Chondrocyte (in vitro differentiated cells): ENCODE results near the gene C1RL. TPM values are rescaled to one million over a fixed set of nuclear protein-coding genes. Genes with fewer than 3 reads are reported as not detected.
A peak's percentile ranks its signal among the peaks of the same experiment; 100 is the strongest.

ENCODE experiments used
- DNase-seq: peaks from one replicate; pipeline ENCODE4 v3.0.0; 2021; ENCODE audit warnings: mixed read lengths, low spot score
- H3K27ac Mint-ChIP-seq: one replicate; pipeline ENCODE4 v1.8.0; 2021; ENCODE audit warnings: mild to moderate bottlenecking, moderate library complexity, mixed read lengths; ENCODE audit not compliant: unreplicated experiment
- H3K27me3 Mint-ChIP-seq: 2 replicates; pipeline ENCODE4 v1.8.0; 2021; ENCODE audit warnings: low read depth, mixed read lengths
- H3K36me3 Mint-ChIP-seq: 2 replicates; pipeline ENCODE4 v1.8.0; 2021; ENCODE audit warnings: low read depth, mixed read lengths
- H3K4me1 Mint-ChIP-seq: 2 replicates; pipeline ENCODE4 v1.8.0; 2021; ENCODE audit warnings: low read depth, mild to moderate bottlenecking, mixed read lengths
- H3K4me3 Mint-ChIP-seq: one replicate; pipeline ENCODE4 v1.8.0; 2021; ENCODE audit warnings: mild to moderate bottlenecking, moderate library complexity, mixed read lengths; ENCODE audit not compliant: unreplicated experiment
- H3K9me3 Mint-ChIP-seq: 2 replicates; pipeline ENCODE4 v1.8.0; 2021; ENCODE audit warnings: low read depth, mixed read lengths
- CTCF ChIP-seq: fragments of 200-600 bp; sonication (generic); IDR thresholded peaks from 2 replicates; pipeline ENCODE4 v1.5.0; 2021; ENCODE audit warnings: antibody characterized with exemption, mild to moderate bottlenecking, moderate library complexity
- total RNA-seq: library from RNA; stranded (reverse); gene quantifications from 3 replicates; pipeline ENCODE4 v1.2.1, GENCODE V29; 2021

Gene C1RL
- total RNA-seq, 1 donor from 2014 or later: 21.0 TPM

DNA sequence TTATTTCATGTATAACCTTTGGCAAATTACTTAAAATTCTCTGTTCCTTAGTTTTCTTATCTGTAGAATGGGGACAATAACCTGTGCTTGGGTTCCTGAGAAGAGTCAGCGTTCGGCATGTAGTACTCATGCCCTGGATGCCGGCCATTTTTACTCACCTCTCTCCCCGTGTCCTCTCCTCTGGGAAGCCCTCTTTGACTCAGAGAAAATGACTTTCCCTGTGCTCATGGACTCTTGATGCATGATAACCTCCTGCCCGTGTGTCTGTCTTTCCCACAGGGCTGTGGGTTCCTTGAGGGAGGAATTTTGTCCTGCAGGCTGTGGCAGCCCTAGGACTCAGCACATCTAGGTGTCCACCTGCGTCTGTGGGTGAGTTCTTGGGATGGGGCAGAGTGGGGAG lies 5.8 kb upstream of the C1RL start:
- H3K27me3 Mint-ChIP-seq: peaks cover 6% of the 10 kb centered on the region
- no peak overlapping the region for H3K27ac Mint-ChIP-seq
- H3K4me1 Mint-ChIP-seq: no peaks in the 10 kb centered on the region
- no peak for TF ChIP-seq CTCF
- no peak overlapping the region for H3K4me3 Mint-ChIP-seq
- H3K36me3 Mint-ChIP-seq: peaks cover 2% of the 10 kb centered on the region
- H3K9me3 Mint-ChIP-seq: no peaks in the 10 kb centered on the region
- DNase-seq: no peak

GRCh38 chr12:7114008-7114407 lies 5.0 kb upstream of the C1RL start:
- TF ChIP-seq CTCF: no peak
- peak; percentile 38 for DNase-seq
- H3K4me3 Mint-ChIP-seq: no peak overlapping the region
- no peaks in the 10 kb centered on the region for H3K9me3 Mint-ChIP-seq
- H3K36me3 Mint-ChIP-seq: peaks cover 2% of the 10 kb centered on the region
- H3K27me3 Mint-ChIP-seq: peaks cover 6% of the 10 kb centered on the region
- no peak overlapping the region for H3K27ac Mint-ChIP-seq
- H3K4me1 Mint-ChIP-seq: peaks cover 6% of the 10 kb centered on the region

DNA sequence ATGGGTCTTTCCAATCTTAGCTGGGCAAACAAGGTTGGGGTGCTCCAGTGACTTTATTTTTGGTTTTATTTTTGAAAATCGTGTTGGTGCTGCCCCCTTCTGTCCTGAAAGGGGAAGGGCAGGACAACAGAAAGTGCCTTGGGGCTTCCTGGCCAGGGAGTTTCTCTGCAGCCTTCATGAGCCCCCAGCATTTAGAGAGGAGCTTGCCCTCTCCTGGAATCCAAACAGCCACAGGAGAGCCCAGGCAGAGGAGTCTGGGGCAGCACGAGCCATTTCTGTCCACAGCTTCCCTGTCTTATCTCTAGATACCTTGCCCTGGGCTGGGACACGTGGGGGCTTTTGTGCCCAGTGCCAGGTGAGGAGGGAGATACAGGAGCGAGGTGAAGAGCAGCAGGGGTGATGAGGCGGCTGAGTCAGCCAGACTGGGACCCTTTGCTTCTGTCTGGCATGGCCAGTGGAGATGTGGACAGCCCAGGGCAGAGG lies 4.4 kb upstream of the C1RL start:
- H3K4me3 Mint-ChIP-seq: no peak overlapping the region
- peaks cover 10% of the 10 kb centered on the region for H3K4me1 Mint-ChIP-seq
- no peaks in the 10 kb centered on the region for H3K9me3 Mint-ChIP-seq
- peaks cover 2% of the 10 kb centered on the region for H3K36me3 Mint-ChIP-seq
- TF ChIP-seq CTCF: peak; percentile 94
- DNase-seq: peak; percentile 57
- no peak overlapping the region for H3K27ac Mint-ChIP-seq
- peaks cover 6% of the 10 kb centered on the region for H3K27me3 Mint-ChIP-seq

DNA sequence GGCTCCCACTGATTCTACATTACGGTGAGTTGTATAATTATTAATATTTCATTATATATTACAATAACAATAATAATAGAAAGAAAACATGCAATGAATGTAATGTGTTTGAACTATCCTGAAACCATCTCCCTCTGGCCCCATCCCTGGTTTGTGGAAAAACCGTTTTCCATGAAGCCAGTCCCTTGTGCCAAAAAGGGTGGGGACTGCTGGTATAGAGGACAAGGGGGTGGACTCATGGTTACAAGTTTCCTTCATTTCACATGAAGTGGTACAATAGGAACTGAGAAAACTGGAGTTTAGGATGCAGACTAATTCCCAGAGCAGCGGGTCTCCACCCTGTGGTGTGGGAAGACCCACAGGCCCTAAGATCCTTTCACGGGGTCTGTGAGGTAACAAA lies 3.0 kb upstream of the C1RL start:
- Mint-ChIP-seq H3K36me3 (peaks cover 2% of the 10 kb centered on the region), H3K27me3 (no peaks in the 10 kb centered on the region), H3K27ac (no peak overlapping the region), H3K4me1 (peaks cover 19% of the 10 kb centered on the region), H3K4me3 (no peak overlapping the region), H3K9me3 (no peaks in the 10 kb centered on the region)
- no peak for DNase-seq
- no peak for TF ChIP-seq CTCF

GRCh38 chr12:7110661-7111060 lies 1.6 kb upstream of the C1RL start:
- peaks cover 9% of the 10 kb centered on the region for H3K9me3 Mint-ChIP-seq

More at GRCh38 chr12:7110661-7111060, 1.6 kb upstream of the C1RL start:
- no peak for TF ChIP-seq CTCF
- Mint-ChIP-seq H3K27me3 (no peaks in the 10 kb centered on the region), H3K27ac (no peak overlapping the region), H3K36me3 (peaks cover 6% of the 10 kb centered on the region), H3K4me1 (peaks cover 19% of the 10 kb centered on the region), H3K4me3 (no peak overlapping the region)
- peak; percentile 54 for DNase-seq
